H7 (cell line): ENCODE results near the gene NCOA5. TPM values are rescaled to one million over a fixed set of nuclear protein-coding genes. Genes with fewer than 3 reads are reported as not detected.

ENCODE experiments used
- DNase-seq: peaks from one replicate; pipeline ENCODE4 v3.0.0; 2012
- H3K27me3 ChIP-seq: 2 replicates; pipeline ENCODE4 v1.6.0; 2011; ENCODE audit warnings: mild to moderate bottlenecking, low read length; ENCODE audit not compliant: control insufficient read depth, insufficient read depth
- H3K36me3 ChIP-seq: replicated peaks from 2 replicates; pipeline ENCODE4 v1.5.1; 2011; ENCODE audit warnings: low read length; ENCODE audit not compliant: control insufficient read depth, insufficient read depth
- H3K4me3 ChIP-seq: 2 replicates; pipeline ENCODE4 v1.5.1; 2011; ENCODE audit warnings: low read depth, mild to moderate bottlenecking, control low read depth, low read length, moderate library complexity; ENCODE audit not compliant: insufficient read depth
- total RNA-seq: library from RNA; depleted of rRNA; stranded (reverse); fragments of >200 nt; shearing (Covaris generic); gene quantifications from 2 replicates; pipeline ENCODE4 v1.2.3, GENCODE V29; 2014

NCOA5 gene
- total RNA-seq, 1 experiment from 2014 or later, result 12.2 TPM

DNA sequence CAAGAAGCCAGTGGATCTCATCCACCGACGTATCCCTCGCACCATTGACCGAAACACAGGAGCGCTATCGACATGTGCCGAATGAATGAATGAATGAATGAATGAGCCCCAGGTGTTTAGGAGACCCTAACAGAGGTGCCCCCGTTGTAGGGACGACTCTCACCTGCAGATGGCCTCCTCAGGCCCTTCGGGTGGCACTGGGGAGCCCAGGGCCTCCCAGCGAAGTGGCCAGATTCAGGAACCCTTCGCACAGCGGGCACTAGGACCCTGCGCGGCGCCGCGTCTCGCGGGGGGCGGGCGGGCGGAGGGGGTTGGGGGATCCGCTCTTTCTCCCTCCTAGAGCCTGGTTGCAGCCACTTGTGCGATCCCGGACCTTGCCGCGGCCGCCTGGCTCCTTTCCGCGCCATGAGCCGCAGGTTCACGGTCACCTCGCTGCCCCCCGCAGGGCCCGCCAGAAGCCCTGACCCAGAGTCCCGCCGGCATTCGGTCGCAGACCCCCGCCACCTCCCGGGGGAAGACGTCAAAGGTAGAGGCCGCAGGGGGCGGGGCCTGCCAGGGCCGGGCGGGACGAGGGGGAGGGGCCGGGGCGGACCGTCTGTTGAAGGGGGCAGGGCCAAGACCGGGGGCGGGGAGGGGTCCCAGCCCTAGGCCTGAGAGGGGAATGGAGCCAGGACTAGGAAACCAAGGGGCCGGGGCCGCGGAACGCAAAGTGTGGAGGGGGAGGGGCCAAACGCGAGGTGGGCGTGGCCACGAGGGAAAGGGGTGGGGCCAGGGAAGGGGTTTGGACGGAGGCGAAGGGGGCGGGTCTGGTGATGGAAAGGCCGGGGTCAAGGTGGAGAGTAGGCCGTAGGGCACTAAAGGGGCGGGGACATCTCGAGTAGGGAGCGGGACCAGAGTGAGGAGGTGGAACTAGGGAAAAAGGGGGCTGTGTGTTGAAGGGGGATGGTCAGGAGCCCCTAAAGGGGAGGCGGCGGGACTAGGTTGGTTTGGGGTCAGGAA, 68.1 kb downstream of the NCOA5 start:
- Histone ChIP-seq H3K36me3 (no peaks in the 10 kb centered on the region), H3K27me3 (peaks cover 32% of the 10 kb centered on the region), H3K4me3 (peak overlapping the region; percentile 64)
- peak; percentile 99 for DNase-seq

- H3K27me3 ChIP-seq, result peaks cover 22% of the 10 kb centered on the region
- no peak for DNase-seq
- no peaks in the 10 kb centered on the region for H3K36me3 ChIP-seq
- H3K4me3 ChIP-seq, result no peak overlapping the region
Observed at GRCh38 chr20:46020555-46020954, 69.2 kb downstream of the NCOA5 start.

DNA sequence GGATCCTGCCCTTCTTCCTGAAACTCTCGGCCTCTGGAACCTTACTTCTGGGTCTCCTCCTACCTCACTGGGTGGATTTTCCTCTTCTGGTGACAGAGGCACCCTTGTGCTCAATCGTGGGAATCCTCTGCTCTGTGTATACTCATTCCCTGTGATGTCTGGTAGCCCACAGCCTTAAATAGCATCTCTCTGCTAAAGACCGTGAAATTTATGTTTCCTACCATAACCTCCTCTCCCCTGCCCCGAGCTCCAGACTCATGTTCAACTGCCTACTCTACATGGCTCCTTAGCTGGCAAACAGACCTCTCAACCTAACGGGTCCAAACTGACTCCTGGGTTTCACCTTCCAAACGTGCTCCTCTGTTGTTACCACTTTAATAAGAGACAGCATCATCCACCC, 71.2 kb downstream of the NCOA5 start:
- no peak for DNase-seq
- H3K4me3 ChIP-seq, result no peak overlapping the region
- no peaks in the 10 kb centered on the region for H3K36me3 ChIP-seq
- peaks cover 8% of the 10 kb centered on the region for H3K27me3 ChIP-seq

DNA sequence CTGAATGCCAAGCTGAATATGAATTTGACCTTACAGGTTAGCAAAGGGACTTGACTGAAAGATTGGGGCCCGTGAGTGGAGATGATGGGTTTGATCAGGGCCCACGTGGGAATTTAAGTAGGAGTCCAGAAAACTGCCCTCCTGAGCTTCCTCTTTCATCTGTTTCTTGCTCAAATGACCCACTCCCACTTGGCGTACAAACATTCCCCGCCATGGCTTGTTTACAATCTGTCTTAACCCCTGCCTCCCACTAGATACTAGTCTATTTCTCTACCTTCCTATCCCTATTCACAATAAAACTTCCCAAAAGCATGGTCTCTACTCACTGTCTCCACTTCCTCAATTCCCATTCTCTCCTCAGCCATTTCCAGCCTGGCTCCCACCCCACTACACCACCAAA, 71.7 kb downstream of the NCOA5 start:
- peaks cover 3% of the 10 kb centered on the region for H3K27me3 ChIP-seq

DNA sequence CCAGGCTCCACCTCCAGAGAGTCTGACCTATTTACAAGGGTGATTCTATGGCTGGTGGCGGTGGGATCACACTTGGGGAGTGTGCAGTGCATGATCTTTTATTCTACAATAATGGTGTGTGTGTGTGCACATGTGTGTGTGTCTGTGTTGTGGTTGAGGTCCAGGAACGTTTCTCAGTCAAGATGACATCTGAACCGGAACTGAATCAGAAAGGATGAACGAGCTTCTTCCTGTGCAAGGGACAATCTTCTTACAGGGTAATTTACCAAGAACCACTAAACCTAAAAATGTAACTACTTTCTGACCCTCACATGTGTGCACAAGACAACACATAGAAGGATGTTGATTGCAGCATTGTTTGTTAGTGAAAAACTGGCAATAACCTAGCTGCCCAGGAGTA, 72.5 kb downstream of the NCOA5 start:
- H3K4me3 ChIP-seq, result no peak overlapping the region

More for the DNA sequence above, 71.7 kb downstream of the NCOA5 start:
- DNase-seq, result no peak
- Histone ChIP-seq H3K36me3 (no peaks in the 10 kb centered on the region), H3K4me3 (no peak overlapping the region)

GRCh38 chr20:46014517-46015396, 75.0 kb downstream of the NCOA5 start:
- H3K27me3 ChIP-seq, result no peaks in the 10 kb centered on the region; the same call in 1 of the 2 replicates
- no peak for DNase-seq
- no peaks in the 10 kb centered on the region for H3K36me3 ChIP-seq
- no peak overlapping the region for H3K4me3 ChIP-seq

More for the DNA sequence above, 72.5 kb downstream of the NCOA5 start:
- DNase-seq, result no peak
- Histone ChIP-seq H3K36me3 (no peaks in the 10 kb centered on the region), H3K27me3 (no peaks in the 10 kb centered on the region; the same call in 1 of the 2 replicates)

GRCh38 chr20:46013829-46014516, 75.8 kb downstream of the NCOA5 start:
- DNase-seq, result peak; percentile 95
- no peaks in the 10 kb centered on the region; the same call in 1 of the 2 replicates for H3K27me3 ChIP-seq
- peak overlapping the region; percentile 44 for H3K4me3 ChIP-seq
- H3K36me3 ChIP-seq, result no peaks in the 10 kb centered on the region

GRCh38 chr20:46013322-46013828, 76.4 kb downstream of the NCOA5 start:
- Histone ChIP-seq H3K36me3 (no peaks in the 10 kb centered on the region), H3K4me3 (peak overlapping the region; percentile 44; the same call in 1 of the 2 replicates), H3K27me3 (no peaks in the 10 kb centered on the region; the same call in 1 of the 2 replicates)
- DNase-seq, result no peak

GRCh38 chr20:46012921-46013320, 76.8 kb downstream of the NCOA5 start:
- Histone ChIP-seq H3K4me3 (no peak overlapping the region), H3K27me3 (no peaks in the 10 kb centered on the region; the same call in 1 of the 2 replicates)

DNA sequence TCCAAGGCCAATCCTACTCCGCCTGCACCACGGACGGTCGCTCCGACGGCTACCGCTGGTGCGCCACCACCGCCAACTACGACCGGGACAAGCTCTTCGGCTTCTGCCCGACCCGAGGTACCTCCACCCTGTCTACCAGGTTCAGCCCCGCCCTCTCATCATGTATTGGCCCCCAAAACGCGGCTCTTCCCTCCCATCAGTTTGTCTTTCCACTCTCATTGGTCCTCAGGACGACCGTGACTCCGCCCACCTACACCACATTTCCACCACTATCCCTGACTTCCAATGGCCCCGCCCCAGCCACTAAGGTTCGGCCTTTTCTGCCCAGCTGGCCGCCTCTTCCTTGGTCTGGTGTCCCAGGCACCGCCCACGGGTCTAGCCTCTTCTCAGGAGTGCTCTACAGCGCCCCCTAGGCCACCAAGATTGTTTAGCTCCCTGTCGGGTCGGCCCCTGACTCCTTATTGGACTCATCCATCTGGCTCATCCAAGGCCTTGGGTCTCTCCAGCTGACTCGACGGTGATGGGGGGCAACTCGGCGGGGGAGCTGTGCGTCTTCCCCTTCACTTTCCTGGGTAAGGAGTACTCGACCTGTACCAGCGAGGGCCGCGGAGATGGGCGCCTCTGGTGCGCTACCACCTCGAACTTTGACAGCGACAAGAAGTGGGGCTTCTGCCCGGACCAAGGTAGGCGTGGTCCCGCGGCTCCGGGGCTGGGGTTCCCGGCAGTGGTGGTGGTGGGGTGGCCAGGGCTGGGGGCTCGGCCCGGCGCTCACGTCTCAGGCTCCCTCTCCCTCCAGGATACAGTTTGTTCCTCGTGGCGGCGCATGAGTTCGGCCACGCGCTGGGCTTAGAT, 77.9 kb downstream of the NCOA5 start:
- H3K27me3 ChIP-seq, result no peaks in the 10 kb centered on the region; the same call in 1 of the 2 replicates
- 0 out of 2 replicates have a peak overlapping the region, but pooled peaks have one; percentile 2 for H3K4me3 ChIP-seq
- no peaks in the 10 kb centered on the region for H3K36me3 ChIP-seq
- peak; percentile 96 for DNase-seq

More at GRCh38 chr20:46012921-46013320, 76.8 kb downstream of the NCOA5 start:
- DNase-seq, result no peak
- no peaks in the 10 kb centered on the region for H3K36me3 ChIP-seq
